ENCODE measurements around the gene CSNK1D.

- no peak for TF ChIP-seq CTCF (IDR thresholded peaks at IDR 0.05)
- TF ChIP-seq POLR2A (IDR thresholded peaks at IDR 0.05) = no peak
These were observed 56.4 kb downstream of the CSNK1D start for GRCh38 chr17:82217120-82217529.
